ENCODE results near the gene RALGAPA2. TPM values are rescaled to one million over a fixed set of nuclear protein-coding genes. Genes with fewer than 3 reads are reported as not detected.
"Not testable (repeated sequence)": the region's sequence is repeated elsewhere in the genome, so short reads cannot be mapped to it uniquely, and the experiment has no call there.

RALGAPA2 gene
- total RNA-seq, 1 experiment from 2014 or later, result 25.1 TPM

DNA sequence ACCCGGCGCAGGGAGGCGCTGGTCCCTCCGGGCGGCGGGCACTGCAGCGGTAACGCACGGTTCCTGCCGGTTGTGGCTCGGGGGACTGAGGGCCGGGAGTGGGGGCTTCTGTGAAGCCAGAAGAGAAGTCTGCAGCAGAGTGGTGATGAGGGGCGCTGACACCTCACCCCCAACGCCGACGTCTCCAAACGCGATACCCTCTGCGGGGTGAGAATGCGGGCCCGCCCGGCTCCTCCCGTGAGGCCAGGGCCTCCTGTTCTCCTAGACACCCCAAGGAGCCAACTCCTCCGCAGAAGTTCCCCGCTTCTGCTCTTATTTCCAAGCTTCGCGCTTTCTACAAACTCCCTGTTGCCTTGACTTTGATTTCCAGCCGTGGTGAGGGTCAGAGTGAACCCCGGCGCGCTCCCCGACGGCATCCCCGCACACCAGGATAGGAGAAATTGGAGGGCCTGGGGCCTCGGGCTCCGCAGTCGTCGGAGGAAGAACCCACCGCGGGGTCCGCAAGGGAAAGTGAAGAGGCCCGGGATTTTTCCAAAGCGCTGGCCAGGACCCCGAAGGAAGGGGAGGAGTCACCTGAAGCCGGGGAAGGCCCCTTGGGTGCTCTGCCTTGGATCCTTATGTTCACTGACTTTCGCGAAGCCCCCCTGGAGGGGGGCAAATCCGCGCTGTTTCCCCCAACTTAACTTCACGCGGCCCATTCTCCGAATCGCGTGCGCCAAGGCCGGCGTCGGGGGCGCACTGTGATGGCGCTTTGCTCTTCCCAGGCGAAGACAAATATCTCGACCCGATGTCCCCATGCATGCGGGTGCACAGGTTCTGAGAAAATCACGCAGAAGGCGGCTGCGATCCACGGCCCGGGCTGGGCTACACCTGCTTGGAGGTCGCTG, 347.6 kb downstream of the RALGAPA2 start:
- Histone ChIP-seq H3K9me3 (replicated peaks) (no peaks in the 10 kb centered on the region), H3K27me3 (no peaks in the 10 kb centered on the region)

DNA sequence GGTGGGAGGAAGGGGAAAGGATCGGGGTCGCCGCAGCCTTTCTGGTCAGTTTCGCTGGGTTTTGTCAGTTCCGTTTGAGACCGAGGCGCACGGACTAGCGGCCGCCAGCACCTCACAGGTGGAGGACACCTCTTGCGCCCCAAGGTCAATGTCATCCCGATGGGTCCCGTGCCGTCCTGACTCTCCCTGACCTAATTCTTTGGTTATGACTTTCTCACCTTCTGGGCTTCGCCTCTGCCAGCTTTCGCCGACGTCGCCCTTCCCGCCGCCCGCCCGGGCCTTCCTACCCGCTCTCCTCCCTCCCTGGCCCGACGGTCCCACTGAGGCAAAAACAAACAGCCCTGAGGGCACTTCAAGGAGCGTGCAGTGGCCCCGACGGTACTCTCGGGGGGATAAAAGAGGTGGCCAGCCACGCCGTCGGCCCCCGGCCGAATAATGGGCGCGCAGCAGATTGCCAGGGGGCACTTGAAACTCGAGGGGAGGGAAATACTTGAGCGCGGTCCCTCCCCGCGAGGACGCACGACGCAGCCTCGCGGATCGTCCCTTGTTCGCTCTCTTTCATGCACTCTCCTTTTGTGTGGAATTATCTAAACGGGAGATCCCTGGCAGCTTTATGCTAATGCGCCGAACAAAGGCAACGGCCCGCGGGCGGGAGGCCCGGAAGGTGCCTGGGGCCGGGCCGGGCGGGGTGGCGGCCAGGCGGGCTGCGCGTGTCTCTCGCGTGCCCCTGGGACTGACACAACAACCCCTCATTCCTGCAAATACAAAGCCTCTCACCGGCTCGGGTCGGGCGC, 348.4 kb downstream of the RALGAPA2 start:
- no peaks in the 10 kb centered on the region for H3K36me3 ChIP-seq
- DNase-seq, result no peak

More for the DNA sequence above, 347.6 kb downstream of the RALGAPA2 start:
- no peak for DNase-seq
- H3K36me3 ChIP-seq, result no peaks in the 10 kb centered on the region
- H3K4me3 ChIP-seq, result no peak overlapping the region
- no peaks in the 10 kb centered on the region for H3K4me1 ChIP-seq
- no peak overlapping the region for H3K27ac ChIP-seq

DNA sequence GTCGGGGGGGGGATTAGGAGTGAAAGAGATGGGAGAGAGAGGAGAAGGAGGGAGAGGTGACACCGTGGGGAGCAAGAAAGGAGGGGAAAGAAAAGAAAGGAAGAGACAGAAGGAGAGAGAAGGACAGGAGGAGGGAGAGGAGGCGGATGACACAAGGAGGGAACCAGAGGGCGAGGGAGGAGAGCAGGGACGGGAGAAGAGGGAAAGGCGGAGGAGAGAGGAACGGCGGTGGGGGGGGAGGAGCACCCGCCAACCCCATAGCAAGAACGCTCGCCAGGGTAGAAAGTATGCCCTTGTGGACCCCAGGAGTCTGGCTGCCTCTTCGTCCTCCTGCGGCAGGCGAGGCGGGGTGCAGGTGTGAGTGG, 349.0 kb downstream of the RALGAPA2 start:
- DNase-seq, result no peak
- no peaks in the 10 kb centered on the region for H3K9me3 ChIP-seq (replicated peaks)
- H3K4me3 ChIP-seq, result no peak overlapping the region
- no peaks in the 10 kb centered on the region for H3K36me3 ChIP-seq
- H3K4me1 ChIP-seq, result no peaks in the 10 kb centered on the region
- no peaks in the 10 kb centered on the region for H3K27me3 ChIP-seq
- no peak overlapping the region for H3K27ac ChIP-seq

More for the DNA sequence above, 348.4 kb downstream of the RALGAPA2 start:
- no peaks in the 10 kb centered on the region for H3K27me3 ChIP-seq
- no peaks in the 10 kb centered on the region for H3K4me1 ChIP-seq
- H3K9me3 ChIP-seq (replicated peaks), result no peaks in the 10 kb centered on the region
- H3K4me3 ChIP-seq, result no peak overlapping the region
- no peak overlapping the region for H3K27ac ChIP-seq

DNA sequence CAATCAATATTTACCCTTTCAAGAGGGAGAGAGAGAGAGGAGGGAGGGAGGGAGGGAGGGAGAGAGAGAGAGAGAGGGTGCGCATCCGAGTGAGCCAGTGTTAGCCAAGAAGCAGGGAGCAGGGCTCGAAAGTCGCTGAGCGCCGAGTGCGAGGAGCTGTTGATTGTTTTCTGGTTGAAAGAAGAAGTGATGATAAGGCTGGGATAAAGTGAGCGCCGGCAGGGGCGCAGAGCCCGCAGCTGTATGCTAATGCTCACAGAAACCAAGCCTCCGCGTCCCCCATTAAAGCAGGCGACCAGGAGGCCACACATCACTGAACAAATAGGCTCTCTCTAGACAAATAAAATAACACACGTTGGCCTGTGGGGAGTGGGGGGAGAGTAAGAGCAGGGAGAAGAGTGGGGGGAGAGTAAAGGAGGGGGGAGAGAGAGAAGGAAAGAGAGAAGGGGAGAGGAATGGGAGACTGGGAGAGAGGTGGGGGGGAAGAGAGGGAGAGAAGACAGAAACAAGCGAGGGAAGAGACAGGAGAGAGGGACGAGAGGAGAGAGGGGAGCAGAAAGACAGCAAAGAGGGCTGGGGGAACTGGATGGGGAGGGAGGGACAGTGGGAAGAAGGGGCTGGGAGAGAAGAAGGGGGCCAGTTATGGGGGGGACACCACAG, 349.5 kb downstream of the RALGAPA2 start:
- H3K9me3 ChIP-seq (replicated peaks), result no peaks in the 10 kb centered on the region

DNA sequence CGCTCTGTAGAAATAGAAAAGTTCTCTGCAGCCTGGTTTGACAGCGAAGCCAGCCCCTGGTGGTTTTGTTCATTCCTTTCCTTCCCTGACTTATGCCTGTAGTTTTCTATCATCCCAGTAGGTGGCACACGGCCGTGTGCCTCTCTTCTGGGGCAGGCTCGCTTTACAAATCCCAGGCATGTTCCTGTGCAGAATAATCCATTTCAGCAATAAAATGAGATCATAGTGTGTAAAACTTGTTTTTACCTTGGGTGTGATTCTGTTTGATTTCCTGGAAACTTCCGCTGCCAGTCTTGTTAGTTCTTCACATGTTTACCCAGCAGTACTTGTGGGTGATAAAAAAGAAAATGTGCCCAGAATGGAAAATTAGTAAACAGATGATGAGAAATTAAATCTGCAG, 352.0 kb downstream of the RALGAPA2 start:
- H3K36me3 ChIP-seq, result no peaks in the 10 kb centered on the region
- peak; percentile 55 to 84 for DNase-seq
- no peaks in the 10 kb centered on the region for H3K27me3 ChIP-seq
- H3K4me1 ChIP-seq, result no peaks in the 10 kb centered on the region
- H3K27ac ChIP-seq, result no peak overlapping the region
- H3K4me3 ChIP-seq, result no peak overlapping the region
- no peaks in the 10 kb centered on the region for H3K9me3 ChIP-seq (replicated peaks)

More for the DNA sequence above, 349.5 kb downstream of the RALGAPA2 start:
- Histone ChIP-seq H3K4me1 (no peaks in the 10 kb centered on the region), H3K4me3 (no peak overlapping the region), H3K36me3 (no peaks in the 10 kb centered on the region), H3K27me3 (no peaks in the 10 kb centered on the region), H3K27ac (no peak overlapping the region)
- DNase-seq, result no peak

DNA sequence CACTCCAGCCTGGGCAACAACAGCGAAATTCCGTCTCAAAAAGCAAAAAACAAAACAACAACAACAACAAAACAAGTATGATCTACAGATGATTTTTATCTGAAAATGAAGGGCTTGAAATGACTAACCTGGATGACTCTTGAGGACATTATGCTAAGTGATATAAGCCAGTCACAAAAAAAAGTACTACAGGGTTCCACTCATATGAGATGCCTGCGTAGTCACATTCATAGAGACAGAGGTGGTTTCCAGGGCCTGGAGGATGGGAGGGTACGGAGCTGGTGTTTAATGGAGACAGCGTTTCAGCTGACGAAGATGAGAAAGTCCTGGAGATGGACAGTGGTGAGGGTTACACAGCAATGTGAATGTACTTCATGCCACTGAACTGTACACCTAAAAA, 352.8 kb downstream of the RALGAPA2 start:
- no peaks in the 10 kb centered on the region for H3K27me3 ChIP-seq
- no peaks in the 10 kb centered on the region for H3K9me3 ChIP-seq (replicated peaks)
- H3K4me3 ChIP-seq, result no peak overlapping the region
- no peaks in the 10 kb centered on the region for H3K4me1 ChIP-seq
- no peaks in the 10 kb centered on the region for H3K36me3 ChIP-seq
- no peak overlapping the region for H3K27ac ChIP-seq
- no peak for DNase-seq

DNA sequence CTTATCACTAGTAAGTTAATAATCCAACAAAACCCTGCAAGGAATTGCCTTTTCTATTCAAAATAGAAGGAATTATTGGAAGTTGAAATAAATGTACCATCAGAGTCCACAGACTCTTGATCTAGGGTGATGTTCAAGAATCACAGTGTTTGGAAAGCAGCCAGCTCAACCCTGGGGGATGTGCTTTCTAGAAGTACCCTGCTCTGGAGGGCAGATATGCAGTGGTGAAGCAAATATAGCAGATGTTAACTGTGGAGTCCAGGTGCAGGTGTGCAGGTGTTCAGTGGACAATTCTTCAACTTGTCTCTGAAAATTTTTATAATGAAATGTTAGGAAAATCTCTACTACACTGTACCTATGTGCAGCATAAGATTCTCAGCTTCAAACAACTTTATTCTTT, 353.6 kb downstream of the RALGAPA2 start:
- Histone ChIP-seq H3K27me3 (no peaks in the 10 kb centered on the region), H3K4me1 (no peaks in the 10 kb centered on the region), H3K36me3 (no peaks in the 10 kb centered on the region), H3K9me3 (replicated peaks) (no peaks in the 10 kb centered on the region), H3K4me3 (no peak overlapping the region), H3K27ac (no peak overlapping the region)
- DNase-seq, result no peak

DNA sequence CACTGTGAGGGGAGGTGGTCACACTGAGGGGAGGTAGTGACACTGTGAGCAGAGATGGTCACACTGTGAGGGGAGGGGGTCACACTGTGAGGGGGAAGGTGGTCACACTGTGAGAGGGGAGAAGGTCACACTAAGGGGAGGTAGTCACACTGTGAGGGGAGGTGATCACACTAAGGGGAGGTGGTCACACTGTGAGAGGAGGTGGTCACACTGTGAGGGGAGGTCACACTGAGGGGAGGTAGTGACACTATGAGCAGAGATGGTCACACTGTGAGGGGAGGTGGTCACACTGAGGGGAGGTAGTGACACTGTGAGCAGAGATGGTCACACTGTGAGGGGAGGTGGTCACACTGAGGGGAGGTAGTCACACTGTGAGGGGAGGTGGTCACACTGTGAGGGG, 356.9 kb downstream of the RALGAPA2 start:
- not testable (repeated sequence) for H3K27ac ChIP-seq; H3K27me3 ChIP-seq; H3K9me3 ChIP-seq (replicated peaks); H3K36me3 ChIP-seq; DNase-seq; H3K4me1 ChIP-seq; H3K4me3 ChIP-seq

DNA sequence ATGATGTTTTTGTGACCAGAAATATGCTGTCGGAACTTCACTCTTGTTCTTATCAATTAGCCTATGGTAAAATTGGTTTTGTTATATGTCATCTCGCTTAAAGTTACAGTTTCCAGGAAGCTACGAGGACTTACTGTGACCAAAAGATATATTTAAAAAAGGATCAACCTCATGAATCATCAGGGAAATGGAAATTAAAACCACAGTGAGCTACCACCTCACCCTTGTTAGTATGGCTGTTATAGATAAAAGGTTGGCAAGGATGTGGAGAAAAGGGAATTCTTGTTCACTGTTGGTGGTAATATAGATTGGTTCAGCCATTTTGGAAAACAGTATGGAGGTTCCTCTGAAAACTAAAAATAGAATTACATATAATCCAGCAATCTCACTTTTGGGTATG, 358.9 kb downstream of the RALGAPA2 start:
- Histone ChIP-seq H3K4me1 (no peaks in the 10 kb centered on the region), H3K36me3 (no peaks in the 10 kb centered on the region), H3K9me3 (replicated peaks) (no peaks in the 10 kb centered on the region), H3K27me3 (no peaks in the 10 kb centered on the region), H3K4me3 (no peak overlapping the region), H3K27ac (no peak overlapping the region)
- no peak for DNase-seq

DNA sequence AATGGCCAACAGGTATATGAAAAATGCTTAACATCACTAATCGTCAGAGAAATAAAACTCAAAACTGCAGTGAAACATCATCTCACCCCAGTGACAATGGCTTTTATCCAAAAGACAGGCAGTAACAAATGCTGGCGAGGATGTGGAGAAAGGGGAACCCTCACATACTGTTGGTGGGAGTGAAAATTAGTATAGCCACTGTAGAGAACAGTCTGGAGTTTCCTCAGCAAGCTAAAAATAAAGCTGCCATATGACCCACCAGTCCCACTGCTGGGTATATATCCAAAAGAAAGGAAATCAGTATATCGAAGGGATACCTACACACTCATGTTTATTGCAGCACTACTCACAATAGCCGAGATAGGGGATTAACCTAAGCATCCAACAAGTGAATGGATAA, 368.0 kb downstream of the RALGAPA2 start:
- H3K27me3 ChIP-seq, result no peaks in the 10 kb centered on the region
- H3K9me3 ChIP-seq (replicated peaks), result no peaks in the 10 kb centered on the region
- no peak overlapping the region for H3K4me3 ChIP-seq
- H3K36me3 ChIP-seq, result no peaks in the 10 kb centered on the region
- H3K27ac ChIP-seq, result no peak overlapping the region
- H3K4me1 ChIP-seq, result no peaks in the 10 kb centered on the region
- DNase-seq, result no peak

DNA sequence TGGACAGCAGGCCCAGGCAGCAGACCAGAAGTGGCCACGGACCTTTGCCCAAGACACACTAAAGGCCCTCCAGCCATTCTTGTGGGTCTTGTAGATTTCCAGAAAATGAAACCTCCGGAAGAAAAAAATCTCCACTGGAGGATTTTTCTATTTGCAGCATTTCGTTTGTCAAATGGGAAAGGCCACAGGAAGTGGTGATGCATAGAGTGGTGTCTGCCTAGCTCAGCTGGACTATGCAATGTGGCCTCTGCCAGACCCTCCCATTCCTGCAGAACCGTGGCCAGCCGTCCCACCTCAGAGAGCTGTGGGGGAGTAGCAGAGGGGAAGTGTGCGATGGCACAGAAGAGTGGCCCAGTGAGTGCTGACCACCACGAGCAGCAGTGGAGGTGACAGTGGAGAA, 368.5 kb downstream of the RALGAPA2 start:
- no peaks in the 10 kb centered on the region for H3K4me1 ChIP-seq
- H3K36me3 ChIP-seq, result no peaks in the 10 kb centered on the region
- no peak for DNase-seq

More for the DNA sequence above, 368.5 kb downstream of the RALGAPA2 start:
- no peak overlapping the region for H3K27ac ChIP-seq
- H3K4me3 ChIP-seq, result no peak overlapping the region
- no peaks in the 10 kb centered on the region for H3K27me3 ChIP-seq
- no peaks in the 10 kb centered on the region for H3K9me3 ChIP-seq (replicated peaks)
